ENCODE results near the gene SLC28A3. TPM values are rescaled to one million over a fixed set of nuclear protein-coding genes. Genes with fewer than 3 reads are reported as not detected.

SLC28A3 gene
- total and polyA plus RNA-seq, 2 donors from 2014 or later = 1.0 TPM; not detected in 1

- peak in 1 of 5 donors; percentile 52 for DNase-seq
- no peak for FAIRE-seq
- Histone ChIP-seq H3K27me3 (ENCODE audit: control insufficient read depth, insufficient read depth, low read length) (no peaks in the 10 kb centered on the region), H3K27ac (ENCODE audit: low read depth in 2 of 2, low read length in 2 of 2) (no peak overlapping the region), H3K9ac (ENCODE audit: low read length in 3 of 3) (no peak overlapping the region), H3K4me3 (ENCODE audit: low read length in 3 of 3) (no peak overlapping the region), H3K4me1 (ENCODE audit: control insufficient read depth in 2 of 3, insufficient read depth in 2 of 3, low read depth in 1 of 3, low read length in 3 of 3) (no peaks in the 10 kb centered on the region), H3K36me3 (ENCODE audit: control insufficient read depth in 2 of 3, insufficient read depth in 3 of 3, low read length in 3 of 3) (no peaks in the 10 kb centered on the region), H3K9me3 (ENCODE audit: control insufficient read depth in 2 of 3, insufficient read depth in 1 of 3, low read length in 3 of 3) (no peaks in the 10 kb centered on the region)
- TF ChIP-seq, protein P1, sequence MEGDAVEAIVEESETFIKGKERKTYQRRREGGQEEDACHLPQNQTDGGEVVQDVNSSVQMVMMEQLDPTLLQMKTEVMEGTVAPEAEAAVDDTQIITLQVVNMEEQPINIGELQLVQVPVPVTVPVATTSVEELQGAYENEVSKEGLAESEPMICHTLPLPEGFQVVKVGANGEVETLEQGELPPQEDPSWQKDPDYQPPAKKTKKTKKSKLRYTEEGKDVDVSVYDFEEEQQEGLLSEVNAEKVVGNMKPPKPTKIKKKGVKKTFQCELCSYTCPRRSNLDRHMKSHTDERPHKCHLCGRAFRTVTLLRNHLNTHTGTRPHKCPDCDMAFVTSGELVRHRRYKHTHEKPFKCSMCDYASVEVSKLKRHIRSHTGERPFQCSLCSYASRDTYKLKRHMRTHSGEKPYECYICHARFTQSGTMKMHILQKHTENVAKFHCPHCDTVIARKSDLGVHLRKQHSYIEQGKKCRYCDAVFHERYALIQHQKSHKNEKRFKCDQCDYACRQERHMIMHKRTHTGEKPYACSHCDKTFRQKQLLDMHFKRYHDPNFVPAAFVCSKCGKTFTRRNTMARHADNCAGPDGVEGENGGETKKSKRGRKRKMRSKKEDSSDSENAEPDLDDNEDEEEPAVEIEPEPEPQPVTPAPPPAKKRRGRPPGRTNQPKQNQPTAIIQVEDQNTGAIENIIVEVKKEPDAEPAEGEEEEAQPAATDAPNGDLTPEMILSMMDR (IDR thresholded peaks at IDR 0.05; ENCODE audit: borderline replicate concordance, extremely low read depth, insufficient read depth) = no peak
- intact Hi-C loops (cut with DNase I) = no loop called here
These were observed 98.7 kb downstream of the SLC28A3 start for GRCh38 chr9:84241817-84242373.

DNA sequence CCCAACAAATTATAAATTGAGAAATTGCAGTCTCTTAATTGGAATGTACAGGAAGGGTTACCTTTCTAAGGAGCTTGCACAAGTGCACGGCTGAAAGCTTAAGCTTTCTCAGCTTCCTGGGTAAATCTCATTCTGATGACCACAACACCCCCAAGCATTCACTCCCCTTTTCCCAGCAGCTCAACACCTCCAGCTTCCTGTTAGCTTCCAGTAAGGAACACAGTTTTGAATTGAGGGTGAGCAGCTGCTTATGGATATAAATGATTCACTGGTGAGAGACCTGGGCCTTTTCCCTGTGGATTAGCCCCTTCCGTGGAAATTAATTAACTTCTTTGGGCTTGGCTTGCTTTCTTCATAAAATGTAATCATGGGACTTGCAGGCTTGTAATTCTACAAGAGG lies 101.2 kb downstream of the SLC28A3 start:
- FAIRE-seq (no peak), DNase-seq (peak in 1 of 5 donors; percentile 37)
- no peaks in the 10 kb centered on the region for H3K36me3 ChIP-seq (ENCODE audit: control insufficient read depth in 2 of 3, insufficient read depth in 3 of 3, low read length in 3 of 3)
- intact Hi-C loops (cut with DNase I) = no loop called here
- no peak overlapping the region for H3K4me3 ChIP-seq (ENCODE audit: low read length in 3 of 3)
- no peak overlapping the region for H3K27ac ChIP-seq (ENCODE audit: low read depth in 2 of 2, low read length in 2 of 2)
- H3K27me3 ChIP-seq (ENCODE audit: control insufficient read depth, insufficient read depth, low read length) = no peaks in the 10 kb centered on the region
- TF ChIP-seq, protein P1 (IDR thresholded peaks at IDR 0.05; ENCODE audit: borderline replicate concordance, extremely low read depth, insufficient read depth) = no peak
- H3K4me1 ChIP-seq (ENCODE audit: control insufficient read depth in 2 of 3, insufficient read depth in 2 of 3, low read depth in 1 of 3, low read length in 3 of 3) = no peaks in the 10 kb centered on the region
- H3K9me3 ChIP-seq (ENCODE audit: control insufficient read depth in 2 of 3, insufficient read depth in 1 of 3, low read length in 3 of 3) = no peaks in the 10 kb centered on the region
- H3K9ac ChIP-seq (ENCODE audit: low read length in 3 of 3) = no peak overlapping the region

- no peak for DNase-seq
- no peak for FAIRE-seq
- Histone ChIP-seq H3K36me3 (ENCODE audit: control insufficient read depth in 2 of 3, insufficient read depth in 3 of 3, low read length in 3 of 3) (no peaks in the 10 kb centered on the region), H3K4me1 (ENCODE audit: control insufficient read depth in 2 of 3, insufficient read depth in 2 of 3, low read depth in 1 of 3, low read length in 3 of 3) (no peaks in the 10 kb centered on the region), H3K9ac (ENCODE audit: low read length in 3 of 3) (no peak overlapping the region), H3K27ac (ENCODE audit: low read depth in 2 of 2, low read length in 2 of 2) (no peak overlapping the region), H3K27me3 (ENCODE audit: control insufficient read depth, insufficient read depth, low read length) (no peaks in the 10 kb centered on the region), H3K4me3 (ENCODE audit: low read length in 3 of 3) (no peak overlapping the region), H3K9me3 (ENCODE audit: control insufficient read depth in 2 of 3, insufficient read depth in 1 of 3, low read length in 3 of 3) (no peaks in the 10 kb centered on the region)
- intact Hi-C loops (cut with DNase I) = no loop called here
- TF ChIP-seq, protein P1 (IDR thresholded peaks at IDR 0.05; ENCODE audit: borderline replicate concordance, extremely low read depth, insufficient read depth) = no peak
These were observed 101.9 kb downstream of the SLC28A3 start for GRCh38 chr9:84238652-84239051.

GRCh38 chr9:84235511-84235910 lies 105.0 kb downstream of the SLC28A3 start:
- H3K27me3 ChIP-seq (ENCODE audit: control insufficient read depth, insufficient read depth, low read length) = no peaks in the 10 kb centered on the region
- no peak overlapping the region for H3K9ac ChIP-seq (ENCODE audit: low read length in 3 of 3)
- no peaks in the 10 kb centered on the region for H3K9me3 ChIP-seq (ENCODE audit: control insufficient read depth in 2 of 3, insufficient read depth in 1 of 3, low read length in 3 of 3)
- no peak for DNase-seq
- H3K4me3 ChIP-seq (ENCODE audit: low read length in 3 of 3) = no peak overlapping the region
- no peak overlapping the region for H3K27ac ChIP-seq (ENCODE audit: low read depth in 2 of 2, low read length in 2 of 2)
- intact Hi-C loops (cut with DNase I) = no loop called here
- no peaks in the 10 kb centered on the region for H3K36me3 ChIP-seq (ENCODE audit: control insufficient read depth in 2 of 3, insufficient read depth in 3 of 3, low read length in 3 of 3)
- no peak for FAIRE-seq
- TF ChIP-seq, protein P1 (IDR thresholded peaks at IDR 0.05; ENCODE audit: borderline replicate concordance, extremely low read depth, insufficient read depth) = no peak
- H3K4me1 ChIP-seq (ENCODE audit: control insufficient read depth in 2 of 3, insufficient read depth in 2 of 3, low read depth in 1 of 3, low read length in 3 of 3) = peaks cover 0 to 4% (median 0%) of the 10 kb centered on the region in 3 donors

All from kidney (tissue), 14 donors.